HepG2 (cell line): Measurements from ENCODE around the gene PIEZO1. TPM values are rescaled to one million over a fixed set of nuclear protein-coding genes. Genes with fewer than 3 reads are reported as not detected.

Experiments
- ATAC-seq: fragments of 200-7000 bp; cut with Tn5 transposase; 3 replicates; pipeline ENCODE4 v1.9.1; 2020; ENCODE audit warnings: mild to moderate bottlenecking, moderate library complexity
- BruUV-seq: library from RNA; stranded (reverse); fragments of 400-500 nt; replicated peaks from 2 replicates; lab custom pipeline; 2021; lab: Mats Ljungman, UMichigan
- CTCF ChIA-PET: fragments of 300-600 bp; formaldehyde crosslinking; extraction: SDS; loops from one replicate; lab custom pipeline; 2021; ENCODE audit warnings: low total read pairs, inconsistent platforms, low intra/inter-chr PET ratio; lab: Yijun Ruan, JAX
- POLR2A ChIA-PET: fragments of 350-600 bp; sonication (Branson Sonifier 250); formaldehyde crosslinking; loops from one replicate; lab custom pipeline; 2020; ENCODE audit warnings: antibody characterized with exemption, inconsistent platforms; lab: Yijun Ruan, JAX
- DNase-seq: peaks from one replicate; pipeline ENCODE4 v3.0.0-alpha.2; 2015; ENCODE audit warnings: low spot score
- FAIRE-seq: peaks from 3 replicates; lab custom pipeline; 2011; peaks lifted over from hg19 to GRCh38; lab: Jason Lieb, UNC
- H2AFZ ChIP-seq: one replicate; pipeline ENCODE4 v1.6.1; 2011; ENCODE audit warnings: low read length, inconsistent platforms
- H3K27ac ChIP-seq: fragments of 300-600 bp; 3 replicates; pipeline ENCODE4 v1.8.0; 2011; ENCODE audit warnings: mixed run types, mild to moderate bottlenecking, mixed read lengths, low read length, inconsistent platforms; ENCODE audit not compliant: insufficient read depth; ENCODE audit errors: extremely low read length
- H3K27me3 ChIP-seq, 2 experiments: fragments of 200-600 bp in 1 of 2; 2 replicates in 1 of 2; 3 replicates in 1 of 2; pipeline versions ENCODE4 v1.6.0 to v1.8.0; 2011; ENCODE audit warnings: low read length in 2 of 2, mild to moderate bottlenecking in 2 of 2, moderate library complexity in 2 of 2, inconsistent platforms in 1 of 2; ENCODE audit not compliant: insufficient read depth in 2 of 2, control insufficient read depth in 1 of 2
- H3K36me3 ChIP-seq, 2 experiments: fragments of 200-600 bp in 1 of 2; replicated peaks in 1 of 2; 2 replicates in 1 of 2; 3 replicates in 1 of 2; pipeline versions ENCODE4 v1.5.1 to v1.8.0; 2011; ENCODE audit warnings: low read length in 2 of 2, inconsistent platforms in 1 of 2; ENCODE audit not compliant: insufficient read depth in 2 of 2, control insufficient read depth in 1 of 2
- H3K4me1 ChIP-seq: 2 replicates; pipeline ENCODE4 v1.5.1; 2012; ENCODE audit warnings: low read length, inconsistent platforms; ENCODE audit not compliant: insufficient read depth
- H3K4me2 ChIP-seq: 2 replicates; pipeline ENCODE4 v1.6.0; 2011; ENCODE audit warnings: low read depth, low read length, inconsistent platforms
- H3K4me3 ChIP-seq, 3 experiments: fragments of 200-600 bp in 1 of 3; sonication (generic), shearing (Covaris generic) in 1 of 3; replicated peaks in 1 of 3; 2 replicates each; pipeline ENCODE4 v1.5.1; 2011 to 2016; ENCODE audit warnings: low read length in 3 of 3, inconsistent platforms in 2 of 3, low read depth in 2 of 3, mild to moderate bottlenecking in 2 of 3, control low read depth in 1 of 3, mixed read lengths in 1 of 3; ENCODE audit not compliant: insufficient read depth in 1 of 3
- H3K79me2 ChIP-seq: one replicate; pipeline ENCODE4 v1.6.1; 2011; ENCODE audit warnings: low read length, inconsistent platforms; ENCODE audit not compliant: insufficient read depth
- H3K9ac ChIP-seq: 2 replicates; pipeline ENCODE4 v1.6.0; 2011; ENCODE audit warnings: mild to moderate bottlenecking, low read depth, low read length, inconsistent platforms; ENCODE audit not compliant: insufficient read depth
- H3K9me3 ChIP-seq: 2 replicates; pipeline ENCODE4 v1.5.1; 2012; ENCODE audit warnings: mild to moderate bottlenecking, low read length
- H4K20me1 ChIP-seq: 2 replicates; pipeline ENCODE4 v1.6.0; 2011; ENCODE audit warnings: inconsistent platforms, mild to moderate bottlenecking, low read length, moderate library complexity; ENCODE audit not compliant: insufficient read depth
- AGO1 ChIP-seq: fragments of 200-400 bp; formaldehyde crosslinking; IDR thresholded peaks from 2 replicates; pipeline ENCODE4 v1.6.1; 2017; ENCODE audit warnings: mild to moderate bottlenecking, low read depth, low read length, moderate library complexity; ENCODE audit not compliant: poor library complexity, severe bottlenecking
- CEBPG ChIP-seq: IDR thresholded peaks from 2 replicates; pipeline ENCODE4 v1.6.1; 2016
- DNMT3B ChIP-seq: conservative IDR thresholded peaks from 2 replicates; pipeline ENCODE4 v1.6.1; 2016; ENCODE audit warnings: missing biosample characterization, control low read depth
- HNRNPK ChIP-seq: fragments of 200-400 bp; formaldehyde crosslinking; IDR thresholded peaks from 2 replicates; pipeline ENCODE4 v1.6.1; 2018; ENCODE audit warnings: low read length, low read depth, moderate library complexity, mild to moderate bottlenecking; ENCODE audit not compliant: poor library complexity, severe bottlenecking
- NAIF1 ChIP-seq: sonication (generic); formaldehyde crosslinking; IDR thresholded peaks from 2 replicates; pipeline ENCODE4 v1.5.0; 2020; ENCODE audit warnings: mild to moderate bottlenecking, missing genetic modification reagents, borderline replicate concordance
- PCBP1 ChIP-seq: fragments of 200-400 bp; formaldehyde crosslinking; IDR thresholded peaks from 2 replicates; pipeline ENCODE4 v1.6.1; 2017; ENCODE audit warnings: mild to moderate bottlenecking, low read depth, low read length, borderline replicate concordance
- SMARCC2 ChIP-seq: fragments of 450-650 bp; IDR thresholded peaks from 2 replicates; pipeline ENCODE4 v1.6.1; 2017; ENCODE audit warnings: antibody characterized with exemption, mild to moderate bottlenecking
- ZNF687 ChIP-seq: sonication (generic); formaldehyde crosslinking; IDR thresholded peaks from 2 replicates; pipeline ENCODE4 v1.5.1; 2020; ENCODE audit warnings: mild to moderate bottlenecking, missing genetic modification reagents, moderate library complexity
- WGBS: methylation state at CpG from one replicate; pipeline ENCODE4 v1.1.6; 2017; ENCODE audit warnings: low lambda C conversion rate; 5-methylcytosine and 5-hydroxymethylcytosine counted together
- in situ Hi-C: cut with HindIII; loops from 2 replicates; pipeline ENCODE4 v1.10.0; 2017; ENCODE audit warnings: low pct_unique_long_range_greater_than_20kb; ENCODE audit not compliant: extremely low pct_ligation_motif_present
- intact Hi-C: fragments of 100-400 bp; cut with micrococcal nuclease; formaldehyde crosslinking; loops from one replicate; pipeline ENCODE4 v1.10.0; 2022; ENCODE audit not compliant: unreplicated experiment
- polyA plus RNA-seq, 8 experiments: library from polyadenylated mRNA; depleted of rRNA in 3 of 8; stranded (reverse) in 7 of 8; unstranded in 1 of 8; fragments of >200 nt; fragmentation: Illumina TruSeq in 4 of 8; extraction: Trizol in 4 of 8; gene quantifications; 2 replicates each; pipeline versions ENCODE4 v1.2.1 to v1.2.3, GENCODE V29; 2011 to 2016; ENCODE audit warnings: low read depth in 4 of 8, missing spikeins in 1 of 8, mixed read lengths in 1 of 8; ENCODE audit not compliant: insufficient read depth in 1 of 8
- total RNA-seq, 5 experiments: library from RNA; depleted of rRNA; stranded (reverse); fragments of >200 nt; fragmentation: Illumina TruSeq; extraction: Trizol; gene quantifications; 2 replicates each; pipeline ENCODE4 v1.2.3, GENCODE V29; 2016; ENCODE audit warnings: low read depth in 1 of 5
- TF ChIP-seq, protein P1 (sequence below): IDR thresholded peaks from 2 replicates; pipeline ENCODE4 v1.6.1; 2016; ENCODE audit warnings: low read depth, borderline replicate concordance
- TF ChIP-seq, protein P2 (sequence below): sonication (generic); formaldehyde crosslinking; IDR thresholded peaks from one replicate; pipeline ENCODE4 v1.5.1; 2020; ENCODE audit warnings: mild to moderate bottlenecking, missing genetic modification reagents; ENCODE audit errors: not compliant biosample characterization

Gene PIEZO1
- total and polyA plus RNA-seq, 2 of the 13 experiments (the other 11 are each of a cell fraction or from before 2014, with no cell fraction given), result 67.9 to 85.0 TPM

DNA sequence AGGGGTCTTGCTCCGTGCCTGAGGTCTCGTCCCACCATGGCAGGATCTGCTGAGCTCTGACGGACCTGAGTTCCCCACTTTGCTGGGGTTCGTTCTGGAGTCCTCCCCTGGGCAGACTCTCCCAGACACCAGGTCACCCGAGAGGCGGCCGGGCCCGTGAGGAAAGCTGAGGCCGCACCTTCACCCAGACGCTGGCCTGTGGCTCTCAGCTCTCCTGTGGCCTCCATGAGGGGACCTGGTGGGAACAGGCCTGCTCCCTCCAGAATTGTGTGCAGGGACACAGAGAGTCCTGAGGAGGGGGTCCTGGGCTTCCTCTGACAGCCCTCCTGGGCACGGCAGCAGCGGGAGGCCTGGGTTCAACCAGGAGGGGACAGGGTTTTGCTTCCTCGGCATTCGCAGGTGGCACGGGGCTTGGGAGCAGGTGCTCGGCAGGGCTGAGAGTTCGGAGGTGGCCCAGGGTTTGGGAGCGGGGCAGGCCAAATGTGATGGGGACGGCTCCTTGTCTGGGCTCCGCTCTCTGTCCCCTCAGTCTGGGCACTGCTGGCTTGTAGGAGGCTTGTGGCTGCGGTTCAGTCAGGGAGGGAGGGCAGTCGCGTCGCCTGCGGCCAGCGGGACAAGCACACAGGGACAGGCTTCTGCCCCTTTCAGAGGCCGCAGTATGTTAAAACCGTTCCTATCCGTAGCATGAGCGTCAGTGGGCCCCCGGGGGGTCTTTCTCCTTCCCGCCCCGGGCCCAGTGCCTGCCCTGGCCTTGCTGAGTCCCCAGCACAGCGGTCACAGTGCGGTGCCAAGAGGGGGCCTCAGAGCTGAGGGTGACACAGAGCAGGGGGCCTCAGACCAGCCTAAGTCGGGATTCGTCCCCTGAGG lies 90.6 kb downstream of the PIEZO1 start:
- POLR2A ChIA-PET, result no interaction called here
- TF ChIP-seq NAIF1 (CRISPR knock-in tag) (no peak), HNRNPK (no peak), CEBPG (CRISPR knock-in tag) (no peak), PCBP1 (no peak), DNMT3B (CRISPR knock-in tag) (no peak), SMARCC2 (no peak), AGO1 (peak; percentile 15), ZNF687 (CRISPR knock-in tag) (0 out of 2 replicates have a peak, but pooled peaks have one; percentile 10)
- TF ChIP-seq, protein P1, sequence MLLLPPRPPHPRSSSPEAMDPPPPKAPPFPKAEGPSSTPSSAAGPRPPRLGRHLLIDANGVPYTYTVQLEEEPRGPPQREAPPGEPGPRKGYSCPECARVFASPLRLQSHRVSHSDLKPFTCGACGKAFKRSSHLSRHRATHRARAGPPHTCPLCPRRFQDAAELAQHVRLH (CRISPR knock-in tag), result no peak
- TF ChIP-seq, protein P2, sequence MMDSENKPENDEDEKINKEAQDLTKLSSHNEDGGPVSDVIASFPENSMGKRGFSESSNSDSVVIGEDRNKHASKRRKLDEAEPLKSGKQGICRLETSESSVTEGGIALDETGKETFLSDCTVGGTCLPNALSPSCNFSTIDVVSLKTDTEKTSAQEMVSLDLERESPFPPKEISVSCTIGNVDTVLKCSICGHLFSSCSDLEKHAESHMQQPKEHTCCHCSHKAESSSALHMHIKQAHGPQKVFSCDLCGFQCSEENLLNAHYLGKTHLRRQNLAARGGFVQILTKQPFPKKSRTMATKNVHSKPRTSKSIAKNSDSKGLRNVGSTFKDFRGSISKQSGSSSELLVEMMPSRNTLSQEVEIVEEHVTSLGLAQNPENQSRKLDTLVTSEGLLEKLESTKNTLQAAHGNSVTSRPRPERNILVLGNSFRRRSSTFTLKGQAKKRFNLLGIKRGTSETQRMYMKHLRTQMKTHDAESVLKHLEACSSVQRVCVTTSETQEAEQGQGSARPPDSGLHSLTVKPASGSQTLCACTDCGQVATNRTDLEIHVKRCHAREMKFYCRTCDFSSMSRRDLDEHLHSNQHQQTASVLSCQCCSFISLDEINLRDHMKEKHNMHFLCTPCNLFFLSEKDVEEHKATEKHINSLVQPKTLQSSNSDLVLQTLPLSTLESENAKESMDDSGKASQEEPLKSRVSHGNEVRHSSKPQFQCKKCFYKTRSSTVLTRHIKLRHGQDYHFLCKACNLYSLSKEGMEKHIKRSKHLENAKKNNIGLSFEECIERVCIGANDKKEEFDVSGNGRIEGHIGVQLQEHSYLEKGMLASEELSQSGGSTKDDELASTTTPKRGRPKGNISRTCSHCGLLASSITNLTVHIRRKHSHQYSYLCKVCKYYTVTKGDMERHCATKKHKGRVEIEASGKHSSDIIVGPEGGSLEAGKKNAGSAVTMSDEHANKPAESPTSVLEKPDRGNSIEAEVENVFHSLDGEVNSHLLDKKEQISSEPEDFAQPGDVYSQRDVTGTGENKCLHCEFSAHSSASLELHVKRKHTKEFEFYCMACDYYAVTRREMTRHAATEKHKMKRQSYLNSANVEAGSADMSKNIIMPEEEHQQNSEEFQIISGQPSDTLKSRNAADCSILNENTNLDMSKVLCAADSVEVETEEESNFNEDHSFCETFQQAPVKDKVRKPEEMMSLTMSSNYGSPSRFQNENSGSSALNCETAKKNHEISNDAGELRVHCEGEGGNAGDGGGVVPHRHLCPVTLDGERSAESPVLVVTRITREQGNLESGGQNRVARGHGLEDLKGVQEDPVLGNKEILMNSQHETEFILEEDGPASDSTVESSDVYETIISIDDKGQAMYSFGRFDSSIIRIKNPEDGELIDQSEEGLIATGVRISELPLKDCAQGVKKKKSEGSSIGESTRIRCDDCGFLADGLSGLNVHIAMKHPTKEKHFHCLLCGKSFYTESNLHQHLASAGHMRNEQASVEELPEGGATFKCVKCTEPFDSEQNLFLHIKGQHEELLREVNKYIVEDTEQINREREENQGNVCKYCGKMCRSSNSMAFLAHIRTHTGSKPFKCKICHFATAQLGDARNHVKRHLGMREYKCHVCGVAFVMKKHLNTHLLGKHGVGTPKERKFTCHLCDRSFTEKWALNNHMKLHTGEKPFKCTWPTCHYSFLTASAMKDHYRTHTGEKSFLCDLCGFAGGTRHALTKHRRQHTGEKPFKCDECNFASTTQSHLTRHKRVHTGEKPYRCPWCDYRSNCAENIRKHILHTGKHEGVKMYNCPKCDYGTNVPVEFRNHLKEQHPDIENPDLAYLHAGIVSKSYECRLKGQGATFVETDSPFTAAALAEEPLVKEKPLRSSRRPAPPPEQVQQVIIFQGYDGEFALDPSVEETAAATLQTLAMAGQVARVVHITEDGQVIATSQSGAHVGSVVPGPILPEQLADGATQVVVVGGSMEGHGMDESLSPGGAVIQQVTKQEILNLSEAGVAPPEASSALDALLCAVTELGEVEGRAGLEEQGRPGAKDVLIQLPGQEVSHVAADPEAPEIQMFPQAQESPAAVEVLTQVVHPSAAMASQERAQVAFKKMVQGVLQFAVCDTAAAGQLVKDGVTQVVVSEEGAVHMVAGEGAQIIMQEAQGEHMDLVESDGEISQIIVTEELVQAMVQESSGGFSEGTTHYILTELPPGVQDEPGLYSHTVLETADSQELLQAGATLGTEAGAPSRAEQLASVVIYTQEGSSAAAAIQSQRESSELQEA (CRISPR knock-in tag), result peak; percentile 73

More for the DNA sequence above, 90.6 kb downstream of the PIEZO1 start:
- peaks cover 36 to 50% of the 10 kb centered on the region in 2 experiments for H3K27me3 ChIP-seq
- H3K79me2 ChIP-seq, result no peaks in the 10 kb centered on the region
- CTCF ChIA-PET, result no interaction called here
- no peaks in the 10 kb centered on the region for H3K9me3 ChIP-seq
- no peak overlapping the region for H3K27ac ChIP-seq
- in situ Hi-C loops (no loop called here), intact Hi-C loops (no loop called here)
- no peak overlapping the region for H3K4me3 ChIP-seq
- H4K20me1 ChIP-seq, result no peaks in the 10 kb centered on the region
- H3K9ac ChIP-seq, result no peak overlapping the region
- H3K4me1 ChIP-seq, result peaks cover 11% of the 10 kb centered on the region
- H3K4me2 ChIP-seq, result no peak overlapping the region
- ATAC-seq (peak; percentile 9), DNase-seq (no peak), FAIRE-seq (no peak)
- peaks cover 8 to 12% of the 10 kb centered on the region in 2 experiments; a peak in 4 of 5 replicates for H3K36me3 ChIP-seq
- BruUV-seq, result no TSS peak
- 53% methylated on average over 19 of the region's 37 CpGs for WGBS
- H2AFZ ChIP-seq, result no peak overlapping the region
